Islet precursor cell (in vitro differentiated cells): ENCODE measurements around the gene DCUN1D1.
A peak's percentile ranks its signal among the peaks of the same experiment; 100 is the strongest.

Experiments
- DNase-seq: peaks from one replicate; pipeline ENCODE4 v3.0.0-alpha.2; 2018

Gene DCUN1D1

GRCh38 chr3:182971637-182972036 lies 8.7 kb downstream of the DCUN1D1 start:
- DNase-seq: no peak

GRCh38 chr3:182970811-182971418 lies 9.4 kb downstream of the DCUN1D1 start:
- no peak for DNase-seq

DNA sequence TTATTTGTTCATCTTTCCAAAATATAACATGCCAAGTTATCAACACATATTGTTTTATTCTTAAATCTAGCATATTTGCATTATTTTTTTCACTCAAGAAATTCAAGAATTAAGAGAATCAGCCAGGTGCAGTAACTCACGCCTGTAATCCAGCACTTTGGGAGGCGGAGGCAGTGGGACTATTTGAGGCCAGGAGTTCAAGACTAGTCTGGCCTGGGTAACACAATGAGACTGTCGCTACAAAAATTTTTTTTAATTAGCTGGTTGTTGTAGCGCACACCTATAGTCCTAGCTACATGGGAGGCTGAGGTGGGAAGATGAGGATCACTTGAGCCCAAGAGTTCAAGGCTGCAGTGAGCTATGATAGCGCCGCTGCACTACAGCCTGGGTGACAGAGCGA lies 10.5 kb downstream of the DCUN1D1 start:
- no peak for DNase-seq

GRCh38 chr3:182969277-182969676 lies 11.1 kb downstream of the DCUN1D1 start:
- no peak for DNase-seq

DNA sequence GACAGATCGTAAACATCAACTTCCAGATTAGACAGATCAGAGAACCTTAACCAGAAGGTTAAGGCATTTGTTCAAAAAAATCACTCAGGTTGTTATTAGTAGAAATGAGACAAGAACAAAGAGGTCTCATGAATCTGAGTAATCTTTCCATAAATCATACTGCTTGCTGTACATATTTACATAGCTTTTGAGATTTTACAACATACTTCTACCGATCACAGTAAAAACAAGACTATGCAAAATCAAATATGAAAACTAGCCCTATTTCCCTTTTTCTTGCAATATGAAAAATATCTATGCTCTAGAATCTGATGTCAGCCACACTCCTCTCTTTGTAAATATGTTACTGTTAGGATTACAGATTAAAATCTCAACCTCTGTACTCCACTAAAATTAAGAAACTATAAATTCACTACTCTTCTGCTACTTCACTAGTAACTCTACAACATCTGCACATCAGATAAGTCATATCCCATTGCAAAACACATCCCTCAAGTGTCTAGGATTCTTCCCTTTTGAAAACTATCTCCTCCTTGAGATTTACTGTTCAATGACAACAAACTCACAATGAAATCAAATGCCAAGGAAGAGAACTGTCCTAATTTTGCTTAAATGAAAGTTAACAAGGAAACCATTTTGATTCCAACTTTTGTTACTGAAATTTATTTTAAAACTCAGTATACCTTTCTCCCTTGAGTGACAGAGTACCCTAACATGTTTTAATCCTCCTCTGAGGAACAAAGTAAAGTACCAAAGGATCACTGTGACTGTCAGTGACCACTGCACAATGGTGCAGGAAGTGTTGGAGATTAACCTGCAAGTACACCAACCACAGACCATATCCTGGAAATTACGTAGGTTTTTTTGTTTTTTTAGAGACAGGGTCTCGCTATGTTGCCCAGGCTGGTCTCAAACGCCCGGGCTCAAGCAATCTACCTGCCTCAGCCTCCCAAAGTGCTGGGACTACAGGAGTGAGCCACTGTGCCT lies 12.8 kb downstream of the DCUN1D1 start:
- DNase-seq: no peak

DNA sequence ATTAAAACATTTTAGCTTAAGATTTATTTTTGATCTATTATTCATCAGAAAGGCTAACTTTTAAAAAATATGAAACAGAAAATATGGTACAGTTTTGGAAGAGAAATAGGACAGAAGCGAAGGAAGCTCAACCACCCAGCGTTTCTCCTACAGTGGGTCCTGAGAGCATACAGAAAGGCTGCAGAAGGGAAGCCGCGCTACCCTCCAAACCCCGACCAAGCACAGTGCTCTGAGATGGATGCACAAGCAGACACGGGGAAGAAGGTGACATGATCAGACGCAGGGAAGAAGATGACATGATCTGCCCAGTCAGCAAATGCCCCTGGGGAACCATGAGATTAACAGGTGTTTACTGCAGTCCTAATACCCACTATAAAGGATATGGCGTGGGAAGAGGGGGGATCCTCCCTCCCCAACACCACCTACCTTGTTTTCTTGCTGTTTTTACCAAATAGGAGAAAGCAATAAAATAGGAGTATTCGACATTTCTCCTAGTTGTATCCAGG lies 14.4 kb downstream of the DCUN1D1 start:
- DNase-seq: no peak

DNA sequence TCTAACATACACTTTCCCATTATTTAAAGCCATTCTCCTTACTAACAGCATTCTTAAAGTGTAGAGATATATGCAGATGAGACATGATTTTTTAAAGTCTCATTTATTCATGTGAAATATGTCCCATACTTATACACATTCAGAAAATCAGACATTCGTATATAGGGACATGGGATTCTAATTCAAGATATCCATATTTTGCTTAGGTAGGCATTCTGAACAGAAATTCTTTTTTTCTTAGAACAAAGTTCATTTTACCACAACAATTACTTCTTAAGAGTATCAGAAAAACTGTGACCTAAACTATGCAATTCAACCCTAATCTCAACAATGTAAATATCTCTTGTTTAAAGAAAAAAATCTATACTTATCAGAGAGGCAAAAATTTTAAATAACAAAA lies 16.2 kb downstream of the DCUN1D1 start:
- no peak for DNase-seq

DNA sequence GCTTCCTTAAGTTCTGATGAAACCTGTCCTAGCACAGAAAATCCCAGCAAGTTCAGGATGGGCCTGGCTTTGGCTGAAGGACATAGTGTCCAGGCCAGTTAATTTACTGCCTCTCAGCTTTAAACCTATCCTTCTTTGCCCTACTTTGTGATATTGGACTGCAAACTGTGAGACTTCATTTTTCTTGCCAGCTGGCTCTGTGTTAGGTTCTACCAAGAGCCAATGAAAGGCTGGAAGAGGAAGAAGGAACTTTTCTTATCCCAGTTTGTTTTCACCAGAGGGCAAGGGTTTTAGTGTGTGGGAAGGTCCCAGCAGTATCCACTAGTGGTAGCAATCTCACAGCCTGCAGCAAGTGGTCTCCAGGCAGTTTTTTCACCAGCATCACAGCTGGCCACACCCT lies 18.2 kb downstream of the DCUN1D1 start:
- DNase-seq: no peak

DNA sequence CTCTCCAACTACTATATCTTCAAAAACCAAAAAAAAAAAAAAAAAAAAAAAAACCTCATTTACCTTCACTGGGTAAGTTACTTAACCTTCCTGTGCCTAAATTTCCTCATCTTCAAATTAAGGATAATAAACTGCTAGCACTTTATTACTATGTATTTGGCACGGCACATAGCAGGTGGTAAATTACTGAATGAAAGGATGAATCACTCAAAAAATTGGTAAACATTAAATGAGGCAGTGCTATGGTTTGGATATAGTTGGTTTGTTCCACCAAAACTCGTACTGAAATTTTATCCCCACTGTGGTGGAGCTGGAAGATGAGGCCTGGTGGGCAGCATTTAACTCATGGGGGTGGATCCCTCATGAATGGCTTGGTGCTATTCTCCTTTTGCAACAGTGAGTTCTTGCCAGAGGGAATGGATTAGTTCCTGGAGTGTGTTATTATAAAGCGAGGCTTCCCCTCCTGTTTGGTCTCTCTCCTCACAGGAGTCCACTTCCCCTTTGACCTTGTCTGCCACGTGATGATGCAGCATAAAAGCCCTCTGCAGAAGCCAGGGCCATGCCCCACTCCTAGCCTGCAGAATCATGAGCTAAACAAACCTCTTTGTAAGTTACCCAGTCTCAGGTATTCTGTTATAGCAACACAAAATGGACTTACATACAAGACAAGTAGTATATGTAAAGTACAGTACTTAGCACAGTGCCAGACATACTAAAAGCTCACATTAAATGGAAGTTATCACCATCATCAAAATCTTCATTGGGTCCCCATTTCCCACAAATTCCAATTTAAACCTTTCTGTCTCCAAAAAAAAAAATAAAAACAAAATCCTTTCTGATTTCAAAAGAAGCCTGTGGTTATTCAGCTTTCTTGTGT lies 20.6 kb downstream of the DCUN1D1 start:
- peak; percentile 59 for DNase-seq

GRCh38 chr3:182957676-182958266 lies 22.6 kb downstream of the DCUN1D1 start:
- no peak for DNase-seq

DNA sequence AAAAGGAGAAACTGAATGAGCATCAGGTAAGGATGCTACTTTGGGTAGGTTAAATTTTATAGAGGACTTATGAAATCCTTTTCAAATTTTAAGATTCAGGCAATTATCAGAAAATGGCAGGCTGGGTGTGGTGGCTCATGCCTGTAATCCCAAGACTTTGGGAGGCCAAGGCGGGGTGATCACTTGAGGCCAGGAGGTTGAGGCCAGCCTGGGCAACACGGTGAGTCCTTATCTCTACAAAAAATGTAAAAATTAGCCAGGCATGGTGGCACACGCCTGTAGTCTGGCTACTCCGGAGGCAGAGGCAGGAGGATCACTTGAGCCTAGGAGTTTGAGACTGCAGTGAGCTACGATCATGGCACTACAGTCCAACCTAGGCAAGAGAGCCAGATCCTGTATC lies 23.1 kb downstream of the DCUN1D1 start:
- no peak for DNase-seq

DNA sequence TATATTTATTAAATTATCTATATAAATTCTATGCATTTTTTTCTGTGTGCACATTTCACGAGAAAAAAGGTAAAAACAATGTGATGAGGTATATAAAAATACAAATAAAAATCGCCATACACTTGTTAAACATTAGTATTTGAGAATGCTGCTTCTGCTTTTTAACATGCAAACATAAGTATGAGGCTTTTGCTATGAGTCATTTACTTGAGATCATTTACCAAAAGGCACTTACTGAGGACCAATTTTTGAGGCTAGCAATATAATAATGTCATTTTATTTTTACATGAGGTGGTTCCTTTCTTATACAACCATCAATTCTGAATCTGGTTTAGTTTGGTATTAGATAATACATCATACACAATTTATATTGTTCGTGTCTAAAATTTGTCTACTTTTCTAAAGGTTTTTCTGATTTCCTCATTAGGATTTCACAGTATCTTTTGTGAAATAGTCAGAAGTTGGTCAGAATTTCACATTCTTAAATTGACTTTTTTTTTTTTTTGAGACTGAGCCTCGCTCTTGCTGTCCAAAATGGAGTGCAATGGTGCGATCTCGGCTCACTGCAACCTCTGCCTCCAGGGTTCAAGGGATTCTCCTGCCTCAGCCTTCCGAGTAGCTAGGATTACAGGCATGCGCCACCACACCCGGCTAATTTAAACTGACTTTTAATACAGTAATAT lies 25.6 kb downstream of the DCUN1D1 start:
- no peak for DNase-seq

DNA sequence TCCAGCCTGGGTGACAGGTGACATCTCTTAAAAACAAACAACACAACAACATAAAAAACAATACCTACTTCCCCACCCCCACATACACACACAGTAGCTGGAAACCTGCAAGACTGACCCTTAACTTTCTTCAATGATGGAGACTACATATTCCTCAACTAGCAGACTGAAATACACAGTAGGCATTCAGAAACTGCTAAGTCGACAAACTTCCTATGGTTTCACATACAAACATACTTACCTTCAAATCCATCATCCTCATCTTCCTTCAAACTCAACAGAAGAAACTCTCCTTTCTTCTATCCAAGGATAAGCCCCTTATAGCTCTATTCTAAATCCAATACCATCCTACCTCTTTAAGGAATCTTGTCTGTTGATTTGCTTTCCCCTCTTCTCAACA lies 30.6 kb downstream of the DCUN1D1 start:
- DNase-seq: no peak

- DNase-seq: no peak
Observed at GRCh38 chr3:182948305-182948704, 32.0 kb downstream of the DCUN1D1 start.

- no peak for DNase-seq
Observed at GRCh38 chr3:182947888-182948287, 32.5 kb downstream of the DCUN1D1 start.

DNA sequence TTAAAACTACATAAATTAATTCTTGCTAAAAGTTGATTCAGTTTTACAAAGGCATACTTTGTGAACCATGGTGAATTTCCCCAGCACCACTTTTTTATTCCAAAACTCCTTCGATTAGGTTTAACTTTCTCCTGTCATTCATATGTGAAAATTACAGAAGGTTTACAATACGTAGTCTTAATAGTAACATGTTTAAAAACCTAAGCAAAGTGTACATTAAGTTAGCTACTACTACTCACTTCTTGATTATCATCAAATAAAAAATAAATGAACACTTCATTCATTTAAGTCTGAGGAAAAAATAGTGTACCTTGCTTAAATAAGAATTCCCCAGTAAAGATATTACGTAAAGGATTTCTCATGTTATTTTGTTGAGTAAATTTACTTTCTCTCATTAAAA lies 38.6 kb downstream of the DCUN1D1 start:
- DNase-seq: no peak

DNA sequence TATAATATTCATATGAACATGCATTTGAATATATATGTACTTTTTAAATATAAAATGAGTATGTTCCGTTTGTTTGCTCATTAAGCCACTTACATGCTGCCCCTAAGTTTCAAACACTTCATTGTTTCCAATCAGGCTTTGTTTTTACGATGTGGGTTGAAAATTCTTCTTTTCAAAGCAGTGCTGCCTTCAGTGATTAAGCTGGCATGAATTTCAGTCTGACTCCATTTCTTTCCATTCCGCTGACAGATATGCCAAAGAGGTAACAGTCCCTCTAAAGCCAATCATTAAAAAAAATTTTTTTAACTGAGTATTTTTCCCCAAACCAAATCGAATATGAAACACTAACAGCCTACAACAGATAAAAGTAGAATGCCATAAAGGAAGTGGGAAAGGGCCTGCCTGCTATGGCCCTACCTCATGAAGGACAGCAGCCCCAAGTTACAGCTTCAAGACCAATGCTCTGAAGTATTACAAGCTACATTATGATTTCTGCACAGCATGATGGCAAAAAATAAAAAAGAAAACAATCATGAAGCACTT lies 40.0 kb downstream of the DCUN1D1 start:
- no peak for DNase-seq

DNA sequence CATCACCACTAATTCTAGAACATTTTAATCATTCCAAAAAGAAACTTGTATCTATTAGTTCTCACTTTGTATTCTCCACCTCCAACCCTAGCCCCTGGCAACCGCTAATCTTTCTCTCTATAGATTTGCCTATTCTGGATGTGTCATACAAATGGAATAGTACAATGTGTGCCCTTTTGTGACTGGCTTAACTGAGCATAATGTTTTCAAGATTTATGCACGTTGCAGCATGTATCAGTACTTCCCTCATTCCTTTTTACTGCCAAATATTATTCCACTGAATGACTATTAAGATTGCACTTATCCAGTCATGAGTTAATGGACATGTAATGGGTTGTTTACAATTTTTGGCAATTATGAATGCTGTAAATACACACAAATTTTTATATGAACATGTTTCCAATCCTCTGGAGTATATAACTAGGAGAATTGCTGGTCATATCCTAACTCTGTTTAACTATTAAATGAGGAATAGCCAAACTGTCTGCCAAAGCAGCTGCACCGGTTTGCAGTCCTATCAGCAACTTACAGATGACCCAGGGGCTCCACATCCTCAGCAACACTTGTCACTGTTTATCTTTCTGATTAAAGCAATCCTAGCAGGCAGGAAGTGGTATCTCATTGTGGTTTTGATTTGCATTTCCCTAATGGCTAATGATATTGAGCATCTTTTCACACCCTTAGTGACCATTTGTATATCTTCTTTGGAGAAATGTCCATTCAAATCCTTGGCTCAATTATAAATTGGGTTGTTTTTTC lies 42.9 kb downstream of the DCUN1D1 start:
- no peak for DNase-seq

GRCh38 chr3:182936918-182937285 lies 43.4 kb downstream of the DCUN1D1 start:
- DNase-seq: no peak

DNA sequence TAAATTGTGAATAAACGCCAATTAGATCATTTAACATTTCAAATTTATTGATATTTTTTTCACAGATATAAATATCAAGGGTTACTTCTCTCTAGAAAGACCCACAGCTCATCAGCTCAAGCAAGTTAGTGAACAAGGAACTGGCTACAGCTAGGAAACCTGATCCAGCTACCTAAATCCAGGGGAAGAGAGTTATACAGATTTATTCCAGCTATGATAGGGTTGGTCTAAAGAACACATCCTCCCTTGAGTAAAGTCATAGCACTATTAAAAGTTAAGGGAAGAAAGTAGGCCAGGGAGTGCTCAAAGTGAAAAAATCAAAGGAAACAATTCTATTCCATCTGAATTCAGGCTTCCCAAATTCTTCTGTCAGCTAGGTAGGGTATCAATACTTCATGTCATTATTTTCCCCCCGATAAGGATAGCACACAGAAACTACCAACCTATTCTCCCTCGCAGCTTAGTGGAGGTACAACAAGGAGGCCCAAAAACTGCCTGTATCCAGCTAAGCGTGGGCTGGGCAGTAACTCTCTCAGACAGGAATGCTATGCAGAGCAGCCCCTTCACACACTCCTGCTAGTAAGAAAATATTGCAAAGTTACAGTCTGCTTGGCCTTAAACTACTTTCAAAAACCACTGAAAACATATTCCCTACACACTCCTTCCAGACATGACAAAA lies 44.0 kb downstream of the DCUN1D1 start:
- no peak for DNase-seq

DNA sequence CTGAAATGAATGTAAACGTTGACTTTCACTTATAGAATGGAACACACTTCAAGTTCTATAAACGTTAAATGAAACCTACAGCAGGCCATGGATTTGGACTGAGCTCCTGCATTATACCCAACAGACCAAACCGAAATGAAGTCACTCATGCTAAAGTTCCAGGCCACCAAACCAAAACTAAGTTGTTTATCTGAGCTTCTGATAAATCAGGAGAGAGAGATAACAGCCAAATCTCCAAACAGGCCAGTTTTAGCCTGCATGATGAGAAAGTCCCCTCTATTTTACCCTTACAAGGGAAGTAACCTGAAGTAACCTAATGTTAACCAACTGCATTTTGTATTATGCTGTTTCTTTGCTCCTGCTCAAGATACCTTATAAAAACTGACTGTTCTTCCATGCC lies 44.5 kb downstream of the DCUN1D1 start:
- no peak for DNase-seq
